Endothelial cell of umbilical vein (primary cell): ENCODE measurements around the gene FAM168B.

Experiments used
- CTCF ChIP-seq, 2 donors: IDR thresholded peaks; 1 replicate in 1 of 2; 2 replicates in 1 of 2; pipeline ENCODE4 v1.5.1; 2011; ENCODE audit warnings: low read length in 2 of 2, mild to moderate bottlenecking in 2 of 2, moderate library complexity in 2 of 2, control low read depth in 1 of 2, inconsistent platforms in 1 of 2, low read depth in 1 of 2; ENCODE audit not compliant: insufficient read depth in 1 of 2; ENCODE audit errors: extremely low read depth in 1 of 2
- EZH2 ChIP-seq: IDR thresholded peaks from 2 replicates; pipeline ENCODE4 v1.6.1; 2012; ENCODE audit warnings: borderline replicate concordance, low read depth, mild to moderate bottlenecking, moderate library complexity, low read length, inconsistent platforms; ENCODE audit not compliant: severe bottlenecking
- FOS ChIP-seq: IDR thresholded peaks from 2 replicates; pipeline ENCODE4 v1.6.1; 2011; ENCODE audit warnings: mild to moderate bottlenecking, low read length, moderate library complexity, borderline replicate concordance; ENCODE audit not compliant: insufficient read depth
- GATA2 ChIP-seq: IDR thresholded peaks from 2 replicates; pipeline ENCODE4 v1.7.0; 2011; ENCODE audit warnings: low read depth, mild to moderate bottlenecking, moderate library complexity, mixed read lengths, low read length; ENCODE audit not compliant: insufficient read length, insufficient read depth
- JUN ChIP-seq: IDR thresholded peaks from 2 replicates; pipeline ENCODE4 v1.6.1; 2011; ENCODE audit warnings: borderline replicate concordance, low read depth; ENCODE audit not compliant: insufficient read length, insufficient read depth
- MAX ChIP-seq: IDR thresholded peaks from 2 replicates; pipeline ENCODE4 v1.6.1; 2011; ENCODE audit not compliant: insufficient read depth, insufficient read length
- MYC ChIP-seq: IDR thresholded peaks from one replicate; pipeline ENCODE4 v1.6.1; 2011; ENCODE audit warnings: mild to moderate bottlenecking, low read depth, low read length
- POLR2A ChIP-seq: IDR thresholded peaks from 2 replicates; pipeline ENCODE4 v1.6.1; 2012; ENCODE audit warnings: low read depth, mild to moderate bottlenecking, control low read depth, low read length
- POLR2AphosphoS5 ChIP-seq: IDR thresholded peaks from 2 replicates; pipeline ENCODE4 v1.6.1; 2012; ENCODE audit warnings: low read depth, mild to moderate bottlenecking, control low read depth, low read length, moderate library complexity; ENCODE audit not compliant: insufficient read depth

- no peak for TF ChIP-seq CTCF (IDR thresholded peaks at IDR 0.05; ENCODE audit: extremely low read depth in 1 of 2, insufficient read depth in 1 of 2, low read depth in 1 of 2, low read length in 2 of 2)
- TF ChIP-seq POLR2A = no peak
- TF ChIP-seq EZH2 = no peak
- no peak for TF ChIP-seq POLR2AphosphoS5
- no peak for TF ChIP-seq MYC
- no peak for TF ChIP-seq GATA2
- no peak for TF ChIP-seq MAX
- no peak for TF ChIP-seq FOS
- TF ChIP-seq JUN = no peak
Measured at GRCh38 chr2:131093696-131094462, 619 bp upstream of the FAM168B start.
